Measurements from ENCODE around the gene MYO7A.

The MYO7A gene

GRCh38 chr11:77253690-77254089, 125.6 kb downstream of the MYO7A start:
- no peaks in the 10 kb centered on the region for H4K20me1 ChIP-seq (ENCODE audit: insufficient read depth, low read length)
- TF ChIP-seq EZH2 (IDR thresholded peaks at IDR 0.05; ENCODE audit: borderline replicate concordance, low read depth, low read length, severe bottlenecking): no peak
- no peak overlapping the region for H3K9ac ChIP-seq (ENCODE audit: low read depth, low read length)
- no peaks in the 10 kb centered on the region for H3K4me1 ChIP-seq (ENCODE audit: insufficient read depth, low read length)
- no peaks in the 10 kb centered on the region for H3K36me3 ChIP-seq (ENCODE audit: insufficient read depth, low read length)
- no peak overlapping the region for H2AFZ ChIP-seq (ENCODE audit: low read depth, low read length)
- H3K27ac ChIP-seq (ENCODE audit: low read length): no peak overlapping the region
- ATAC-seq (ENCODE audit: insufficient read depth, low read depth) (no peak), DNase-seq (no peak)
- H3K27me3 ChIP-seq (ENCODE audit: insufficient read depth, low read length, poor library complexity): peaks cover 7% of the 10 kb centered on the region
- H3K9me3 ChIP-seq (ENCODE audit: insufficient read depth, low read length, severe bottlenecking): no peaks in the 10 kb centered on the region
- H3K79me2 ChIP-seq (ENCODE audit: insufficient read depth, low read length): no peaks in the 10 kb centered on the region
- H3K4me3 ChIP-seq (ENCODE audit: low read depth in 1 of 2, low read length in 2 of 2): no peak overlapping the region
- H3K4me2 ChIP-seq (ENCODE audit: insufficient read depth, low read length): no peak overlapping the region

GRCh38 chr11:77259641-77260040, 131.6 kb downstream of the MYO7A start:
- Histone ChIP-seq H3K4me3 (ENCODE audit: low read depth in 1 of 2, low read length in 2 of 2) (no peak overlapping the region), H4K20me1 (ENCODE audit: insufficient read depth, low read length) (no peaks in the 10 kb centered on the region), H3K9me3 (ENCODE audit: insufficient read depth, low read length, severe bottlenecking) (peaks cover 5% of the 10 kb centered on the region), H2AFZ (ENCODE audit: low read depth, low read length) (no peak overlapping the region), H3K27ac (ENCODE audit: low read length) (no peak overlapping the region), H3K36me3 (ENCODE audit: insufficient read depth, low read length) (no peaks in the 10 kb centered on the region), H3K27me3 (ENCODE audit: insufficient read depth, low read length, poor library complexity) (peaks cover 6% of the 10 kb centered on the region), H3K9ac (ENCODE audit: low read depth, low read length) (no peak overlapping the region), H3K4me2 (ENCODE audit: insufficient read depth, low read length) (no peak overlapping the region), H3K79me2 (ENCODE audit: insufficient read depth, low read length) (no peaks in the 10 kb centered on the region), H3K4me1 (ENCODE audit: insufficient read depth, low read length) (no peaks in the 10 kb centered on the region)
- no peak for DNase-seq
- no peak for TF ChIP-seq CTCF (IDR thresholded peaks at IDR 0.05; ENCODE audit: borderline replicate concordance, extremely low read depth, low read length, poor library complexity, severe bottlenecking)
- no peak for TF ChIP-seq EZH2 (IDR thresholded peaks at IDR 0.05; ENCODE audit: borderline replicate concordance, low read depth, low read length, severe bottlenecking)
- no peak for ATAC-seq (ENCODE audit: insufficient read depth, low read depth)

GRCh38 chr11:77262803-77263202, 134.8 kb downstream of the MYO7A start:
- H2AFZ ChIP-seq (ENCODE audit: low read depth, low read length): no peak overlapping the region
- H3K9me3 ChIP-seq (ENCODE audit: insufficient read depth, low read length, severe bottlenecking): peaks cover 5% of the 10 kb centered on the region
- H3K4me2 ChIP-seq (ENCODE audit: insufficient read depth, low read length): no peak overlapping the region
- peaks cover 6% of the 10 kb centered on the region for H3K27me3 ChIP-seq (ENCODE audit: insufficient read depth, low read length, poor library complexity)
- H3K27ac ChIP-seq (ENCODE audit: low read length): no peak overlapping the region
- DNase-seq (no peak), ATAC-seq (ENCODE audit: insufficient read depth, low read depth) (no peak)
- no peaks in the 10 kb centered on the region for H3K4me1 ChIP-seq (ENCODE audit: insufficient read depth, low read length)
- H3K79me2 ChIP-seq (ENCODE audit: insufficient read depth, low read length): no peaks in the 10 kb centered on the region
- H3K4me3 ChIP-seq (ENCODE audit: low read depth in 1 of 2, low read length in 2 of 2): no peak overlapping the region
- H3K9ac ChIP-seq (ENCODE audit: low read depth, low read length): no peak overlapping the region
- no peaks in the 10 kb centered on the region for H3K36me3 ChIP-seq (ENCODE audit: insufficient read depth, low read length)
- TF ChIP-seq EZH2 (IDR thresholded peaks at IDR 0.05; ENCODE audit: borderline replicate concordance, low read depth, low read length, severe bottlenecking) (no peak), CTCF (IDR thresholded peaks at IDR 0.05; ENCODE audit: borderline replicate concordance, extremely low read depth, low read length, poor library complexity, severe bottlenecking) (no peak)
- H4K20me1 ChIP-seq (ENCODE audit: insufficient read depth, low read length): no peaks in the 10 kb centered on the region

All from DND-41 (cell line).